ENCODE measurements around the gene DNAJC12.
"Not testable (repeated sequence)": the region's sequence is repeated elsewhere in the genome, so short reads cannot be mapped to it uniquely, and the experiment has no call there.

The DNAJC12 gene

DNA sequence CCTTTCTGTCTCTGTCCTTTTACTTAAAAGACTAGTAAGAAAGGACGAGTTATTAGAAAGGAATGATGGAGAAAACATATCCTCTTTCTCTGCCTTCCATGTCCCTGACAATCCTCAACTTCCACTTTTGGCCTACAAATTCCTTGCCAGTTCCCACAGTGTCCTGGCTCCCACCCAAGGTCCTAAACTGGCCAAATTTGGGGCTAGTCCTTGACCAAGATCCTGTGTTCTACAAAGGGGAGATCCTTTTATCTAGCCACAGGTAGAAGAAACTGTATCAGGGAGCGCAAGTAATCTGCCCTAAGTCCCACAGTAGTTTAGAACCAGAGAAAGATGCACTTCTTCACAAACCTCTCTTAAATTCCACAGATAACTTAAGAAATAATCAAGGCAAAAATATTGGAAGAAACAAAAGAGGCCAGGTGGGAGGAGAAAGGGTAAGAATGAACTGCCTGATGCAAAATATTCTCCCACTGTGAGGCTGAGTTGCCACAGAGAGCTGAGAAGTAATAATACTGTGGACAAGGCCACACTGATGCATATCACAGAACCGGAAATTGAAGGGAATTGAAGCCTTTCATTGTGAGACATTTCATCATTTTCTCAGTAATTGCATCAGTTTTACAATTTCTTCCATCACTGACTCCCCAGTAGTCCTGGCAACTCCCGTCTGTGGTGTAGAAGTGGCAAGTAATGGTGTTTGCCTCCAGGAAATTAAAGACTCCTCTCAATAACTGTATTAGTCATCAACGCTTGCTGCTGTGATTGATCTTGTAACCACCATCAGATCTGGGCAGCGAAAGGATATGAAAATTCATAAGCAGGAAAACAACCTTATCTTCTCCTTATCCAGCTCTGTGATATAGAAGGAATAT is 47.2 kb downstream of the DNAJC12 start:
- DNase-seq = peak; percentile 58

DNA sequence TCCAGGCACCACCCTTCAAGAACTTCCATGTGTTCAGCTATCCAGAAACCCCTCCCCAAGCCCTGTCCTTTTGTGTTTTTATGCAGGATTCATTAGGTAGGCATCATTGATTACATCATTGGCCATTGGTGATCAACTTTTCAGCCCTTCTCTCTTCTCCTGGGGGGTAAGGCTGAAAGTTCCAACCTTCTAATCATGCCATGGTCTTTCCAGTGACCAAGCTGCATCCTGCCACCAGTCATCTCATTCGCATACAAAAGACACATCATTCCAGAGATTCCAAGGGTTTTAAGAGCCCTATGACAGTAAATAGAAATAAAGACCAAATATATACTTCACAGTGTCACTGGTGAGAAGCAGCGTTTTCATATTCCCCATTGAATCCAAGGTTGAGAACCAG is 48.2 kb downstream of the DNAJC12 start:
- DNase-seq = no peak

DNA sequence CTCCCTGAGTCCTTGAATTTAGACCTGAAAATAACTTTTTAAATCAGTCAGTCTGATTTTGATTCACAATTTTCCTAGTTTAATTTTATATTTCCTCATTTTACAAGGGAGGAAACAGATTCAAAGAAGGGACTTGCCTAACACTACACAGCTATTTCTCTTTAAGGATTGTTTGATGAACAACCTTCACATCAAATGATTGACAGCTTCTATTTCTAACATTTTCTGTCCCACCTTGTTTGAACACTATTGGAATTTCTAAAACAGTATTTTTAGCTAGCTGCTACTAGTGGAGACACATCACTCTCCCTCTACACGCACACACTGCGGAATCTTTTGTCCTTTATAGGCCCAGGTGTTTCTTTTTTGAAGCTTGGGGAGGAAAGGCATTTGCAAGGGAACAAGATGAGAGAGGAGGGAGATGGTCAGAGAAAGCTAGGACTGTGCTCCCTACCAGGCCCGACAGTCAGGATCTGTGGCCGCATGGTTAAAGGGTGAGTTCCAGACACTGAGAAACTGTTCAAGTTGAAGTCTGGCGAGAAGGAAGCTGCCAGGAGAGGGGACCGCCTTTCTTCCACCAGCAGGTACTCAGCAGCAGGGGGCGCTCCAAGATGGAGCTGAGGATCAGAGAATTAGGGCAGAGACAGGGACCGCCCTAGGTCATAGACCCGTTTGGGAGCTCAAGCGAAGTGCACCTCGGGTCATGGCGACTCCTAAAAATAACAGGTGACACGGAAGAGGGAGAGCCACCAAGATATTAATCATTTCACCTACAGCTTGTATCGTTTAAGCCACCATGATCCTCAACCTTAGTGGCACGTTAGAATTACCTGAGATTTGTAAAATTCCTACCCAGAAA is 49.7 kb downstream of the DNAJC12 start:
- peak; percentile 90 for DNase-seq

DNA sequence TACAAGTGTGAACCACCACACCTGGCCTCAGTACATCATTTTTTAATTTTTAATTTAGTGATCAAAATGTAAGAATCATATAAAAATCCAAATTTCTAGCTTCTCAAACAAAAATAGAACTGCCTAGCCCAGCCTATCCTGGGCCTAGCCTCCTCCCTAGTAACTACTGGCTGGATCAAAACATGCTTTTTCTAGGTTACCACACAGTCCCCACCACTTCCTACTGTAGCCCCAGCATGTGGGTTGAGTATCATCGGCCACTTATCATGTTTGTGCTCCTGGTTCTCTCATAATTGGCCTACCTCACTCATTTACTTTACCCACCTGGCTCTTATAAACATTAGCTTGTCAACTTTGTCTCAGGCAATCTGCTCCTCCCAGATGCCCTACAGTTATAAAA is 52.9 kb downstream of the DNAJC12 start:
- DNase-seq = peak; percentile 63

DNA sequence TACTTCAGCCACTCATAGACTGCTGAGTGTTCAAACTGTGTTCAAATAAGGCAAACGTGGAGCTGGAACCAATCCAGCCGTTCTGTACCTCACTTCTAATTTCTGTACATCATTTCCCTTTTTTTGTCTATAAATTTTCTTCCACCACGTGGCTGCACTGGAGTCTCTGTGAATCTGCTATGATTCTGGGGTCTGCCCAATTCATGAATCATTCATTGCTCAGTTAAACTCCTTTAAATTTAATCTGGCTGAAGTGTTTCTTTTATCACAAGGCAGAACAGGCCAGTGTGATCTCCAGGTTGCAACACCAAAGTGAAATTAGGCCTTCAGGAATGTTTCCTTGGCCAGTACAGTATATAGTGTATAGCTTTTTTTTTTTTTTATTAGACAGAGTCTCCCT is 53.5 kb downstream of the DNAJC12 start:
- no peak for DNase-seq

DNA sequence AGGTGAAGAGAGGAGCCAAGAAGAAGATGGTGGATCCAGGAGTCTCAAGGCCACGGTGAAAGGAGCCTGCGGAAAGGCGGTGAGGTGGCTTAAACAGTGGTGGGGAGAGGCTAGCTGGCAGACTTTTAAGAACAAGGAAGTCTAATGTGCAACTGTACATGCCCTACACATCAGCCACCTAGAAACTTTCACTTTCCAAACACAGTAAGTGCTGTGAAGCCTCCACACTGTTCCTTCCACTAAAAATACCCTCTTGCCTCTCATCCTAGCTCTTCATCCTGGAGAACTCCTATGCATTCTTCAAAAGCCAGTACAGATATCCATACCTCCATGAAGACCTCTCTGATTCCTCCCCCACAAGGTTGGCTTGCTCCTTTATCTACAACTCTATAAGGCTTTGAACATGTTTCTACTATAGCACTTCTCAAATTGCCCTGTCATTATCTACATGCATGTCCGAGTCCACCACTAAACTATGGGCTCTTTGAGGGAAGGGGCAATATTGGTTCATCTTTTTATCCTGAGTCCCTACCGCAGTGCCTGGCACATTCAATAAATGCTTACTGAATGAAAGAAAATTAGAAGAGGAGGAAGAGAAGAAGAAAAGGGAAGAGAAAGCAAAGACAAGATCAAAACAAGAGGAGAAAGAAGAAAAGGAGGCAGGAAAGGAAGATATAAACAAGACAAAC is 54.2 kb downstream of the DNAJC12 start:
- no peak for DNase-seq

DNA sequence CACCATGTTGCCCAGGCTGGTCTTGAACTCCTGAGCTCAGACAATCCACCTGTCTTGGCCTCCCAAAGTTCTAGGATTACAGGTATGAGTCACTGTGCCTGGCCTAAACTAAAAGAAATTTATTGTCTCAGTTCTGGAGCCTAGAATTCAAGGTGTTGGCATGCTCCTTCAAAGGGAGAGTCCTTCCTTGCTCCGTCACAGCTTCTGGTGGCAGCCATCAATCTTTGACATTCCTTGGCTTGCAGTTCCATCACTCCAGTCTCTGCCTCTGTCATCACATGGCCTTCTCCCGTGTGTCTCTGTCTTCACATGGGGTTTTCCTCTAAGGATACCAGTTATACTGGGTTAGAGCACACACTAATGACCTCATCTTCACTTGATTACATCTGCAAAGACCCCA is 55.5 kb downstream of the DNAJC12 start:
- no peak for DNase-seq

DNA sequence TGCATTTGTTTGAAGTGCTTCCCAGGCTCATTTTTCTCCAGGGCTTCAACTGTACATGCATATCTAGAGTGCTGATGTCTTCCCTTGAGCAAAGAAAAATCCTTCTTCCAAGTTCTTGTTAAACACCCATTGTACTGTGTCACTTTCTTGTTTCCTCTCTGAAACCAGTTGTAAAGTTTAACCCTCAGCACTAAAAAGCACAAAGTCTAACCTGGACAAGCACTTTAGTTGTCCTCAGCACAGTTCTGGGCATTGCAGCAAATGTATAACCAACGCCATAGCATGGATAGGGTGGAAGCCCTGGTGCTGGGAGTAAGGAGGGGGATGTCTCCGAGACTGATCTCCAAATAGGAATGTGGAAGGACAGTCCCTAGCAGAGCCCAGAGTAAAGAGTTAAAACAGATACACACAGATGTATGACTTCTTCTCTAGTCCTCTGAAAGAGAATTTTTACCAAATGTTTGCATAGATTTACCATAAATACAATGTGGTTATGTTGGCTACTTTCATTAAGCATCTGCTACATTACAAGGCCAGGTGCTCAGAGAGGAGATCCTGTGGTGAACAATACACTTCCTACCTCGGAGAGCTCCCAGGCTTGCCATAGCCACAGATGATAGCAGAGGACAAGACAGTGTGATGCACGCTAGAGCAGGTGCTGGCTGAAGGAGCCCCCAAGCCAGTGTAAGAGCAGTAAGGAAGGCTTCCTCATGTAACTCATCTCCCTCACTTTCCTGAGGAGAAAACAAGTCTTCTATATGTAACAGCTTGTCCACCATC is 57.0 kb downstream of the DNAJC12 start:
- DNase-seq = no peak

DNA sequence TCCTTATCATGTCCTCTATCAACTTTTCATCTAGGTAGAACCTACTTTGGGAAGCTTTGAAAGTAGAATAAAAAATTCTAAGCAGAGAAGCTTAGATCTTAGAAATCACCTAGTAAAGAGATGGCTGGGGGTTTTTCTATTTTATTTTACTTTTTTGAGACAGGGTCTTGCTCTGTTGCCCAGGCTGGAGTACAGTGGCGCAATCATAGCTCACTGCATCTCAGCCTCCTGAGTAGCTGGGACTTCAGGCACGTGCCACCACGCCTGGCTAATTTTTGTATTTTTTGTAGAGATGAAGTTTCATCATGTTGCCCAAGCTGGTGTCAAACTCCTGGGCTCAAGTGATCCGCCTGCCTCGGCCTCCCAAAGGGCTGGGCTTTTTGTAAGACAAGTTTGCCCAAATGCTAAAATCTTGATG is 57.8 kb downstream of the DNAJC12 start:
- not testable (repeated sequence) for DNase-seq

DNA sequence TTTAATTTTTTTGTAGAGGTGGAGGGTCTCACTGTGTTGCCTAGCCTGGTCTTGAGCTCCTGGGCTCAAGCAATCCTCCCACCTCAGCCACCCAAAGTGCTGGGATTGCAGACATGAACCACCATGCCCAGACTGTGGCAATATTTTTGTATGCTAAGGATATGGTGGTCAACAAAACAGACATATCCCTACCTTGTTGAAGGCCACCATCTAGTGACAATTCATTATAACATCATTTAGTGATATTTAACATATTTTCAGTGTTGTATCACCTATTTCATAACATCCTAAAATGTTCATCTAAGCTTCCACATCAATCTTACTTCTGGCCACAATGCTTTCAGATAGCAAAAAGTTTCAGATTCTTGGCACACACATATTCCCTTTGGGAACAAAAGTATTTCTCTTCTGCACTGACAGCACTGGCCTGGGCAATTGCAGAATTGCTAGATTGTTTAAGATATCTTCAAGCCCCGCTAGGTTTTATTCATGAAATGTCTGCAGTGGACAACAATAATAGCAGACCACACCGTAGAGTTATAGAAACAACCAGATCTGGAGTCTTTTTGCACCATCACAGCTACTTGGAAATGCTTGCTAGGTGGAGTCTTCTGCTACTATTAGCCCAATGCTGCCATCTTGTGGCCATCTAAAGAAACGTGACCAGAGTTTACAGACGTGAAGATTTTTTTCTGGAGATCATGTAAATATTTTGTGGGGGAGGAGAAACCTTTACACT is 58.4 kb downstream of the DNAJC12 start:
- peak; percentile 89 for DNase-seq

DNA sequence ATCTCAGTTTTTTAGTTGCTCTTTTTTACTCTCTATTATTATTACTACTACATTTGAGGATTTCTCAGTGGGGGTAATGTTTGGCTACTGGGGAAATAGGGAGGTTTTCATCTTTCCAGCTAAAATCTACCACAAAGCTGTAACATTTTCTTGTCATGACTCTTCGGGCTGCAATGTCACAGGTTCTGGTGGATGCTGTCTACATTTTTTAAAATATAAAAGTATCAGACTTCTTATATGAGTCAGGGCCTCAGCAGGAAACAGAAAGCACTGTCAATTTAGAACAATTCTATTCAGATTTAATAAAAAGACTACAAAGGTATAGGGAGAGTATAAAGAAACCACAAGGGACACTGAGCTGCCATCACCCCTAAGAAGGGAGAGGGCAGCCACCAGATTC is 61.6 kb downstream of the DNAJC12 start:
- DNase-seq = no peak

DNA sequence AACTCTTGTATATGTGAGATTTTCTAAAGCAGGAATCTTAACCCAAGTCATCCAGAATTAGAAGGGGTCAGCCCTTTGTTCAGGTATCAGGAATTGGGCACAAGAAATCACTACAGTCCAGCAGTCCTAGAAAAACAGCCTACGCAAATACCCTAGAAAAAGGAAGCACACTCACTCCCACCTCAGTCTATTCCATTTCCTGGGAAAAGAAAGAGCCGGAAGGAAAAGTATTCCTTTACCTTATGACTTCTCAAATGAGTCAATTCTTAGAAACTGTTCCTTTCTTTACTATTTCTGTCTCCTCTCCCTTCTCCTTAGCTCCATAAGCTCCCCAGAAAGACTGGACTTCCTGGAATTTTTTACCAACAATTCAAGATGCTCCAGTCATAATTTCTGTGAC is 62.7 kb downstream of the DNAJC12 start:
- DNase-seq = no peak

DNA sequence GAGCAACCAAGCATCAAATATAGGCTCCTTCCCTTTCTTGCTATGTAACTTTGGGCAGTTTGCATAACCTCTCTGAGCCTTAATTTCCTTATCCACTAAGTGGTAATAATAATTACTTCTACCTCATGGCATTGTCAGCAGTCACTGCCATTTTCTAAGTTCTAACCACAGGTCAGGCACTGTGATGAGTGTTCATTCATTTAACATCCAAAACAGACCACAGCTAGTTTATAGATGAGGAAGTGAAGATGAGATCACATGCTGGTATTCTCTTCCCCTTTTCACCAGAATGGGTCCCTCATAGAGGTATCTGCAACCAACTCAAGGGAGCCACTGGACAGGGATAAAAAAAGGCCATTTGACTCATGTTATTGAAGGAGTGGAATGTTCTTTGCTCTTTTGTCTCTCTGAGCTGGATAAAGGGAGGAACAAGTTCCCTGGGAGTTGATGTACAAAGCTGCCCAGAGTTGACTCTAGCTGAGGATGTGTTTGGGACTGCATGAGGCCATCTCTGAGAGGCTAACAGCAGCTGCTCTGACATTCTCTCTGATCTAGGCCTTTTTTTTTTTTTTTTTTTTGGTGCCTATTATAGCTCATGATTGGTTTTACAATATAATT is 65.0 kb downstream of the DNAJC12 start:
- DNase-seq = no peak

DNA sequence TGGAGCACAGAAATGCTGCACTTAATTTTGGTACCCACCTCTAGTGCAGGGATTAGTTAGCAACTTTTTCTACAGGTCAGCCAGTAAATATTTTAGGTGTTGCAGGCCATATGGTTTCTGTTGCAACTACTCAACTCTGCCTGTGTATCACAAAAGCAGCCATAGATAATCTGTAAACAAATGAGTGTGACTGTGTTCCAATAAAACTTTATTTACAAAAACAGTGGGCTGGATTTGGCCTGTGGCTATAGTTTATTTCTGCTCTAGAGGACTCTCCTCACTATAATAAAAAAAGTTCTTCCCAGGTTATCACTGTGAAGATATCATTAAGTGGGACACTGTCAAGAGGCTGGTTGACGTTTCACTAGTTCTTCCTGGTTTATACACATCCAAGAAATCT is 65.8 kb downstream of the DNAJC12 start:
- no peak for DNase-seq

DNA sequence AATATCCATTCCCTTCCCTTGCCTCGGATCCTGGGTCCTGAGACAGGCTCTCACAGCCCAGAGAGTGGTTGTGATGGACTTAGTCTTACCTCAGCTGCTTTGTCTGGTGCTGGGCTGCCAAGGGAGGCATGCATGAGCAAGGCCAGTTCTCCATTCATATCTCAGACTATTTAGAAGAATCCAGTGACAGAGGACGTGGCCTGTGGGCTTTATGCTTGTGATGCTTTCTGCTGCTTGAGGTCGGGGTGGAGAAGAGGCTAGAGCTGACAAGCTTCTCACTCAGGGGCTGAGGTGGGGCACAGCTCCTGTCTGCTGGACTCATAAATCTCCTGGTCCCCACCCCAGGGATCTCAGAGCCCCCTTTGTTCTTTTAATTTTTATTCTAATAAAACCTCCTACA is 66.8 kb downstream of the DNAJC12 start:
- no peak for DNase-seq

DNA sequence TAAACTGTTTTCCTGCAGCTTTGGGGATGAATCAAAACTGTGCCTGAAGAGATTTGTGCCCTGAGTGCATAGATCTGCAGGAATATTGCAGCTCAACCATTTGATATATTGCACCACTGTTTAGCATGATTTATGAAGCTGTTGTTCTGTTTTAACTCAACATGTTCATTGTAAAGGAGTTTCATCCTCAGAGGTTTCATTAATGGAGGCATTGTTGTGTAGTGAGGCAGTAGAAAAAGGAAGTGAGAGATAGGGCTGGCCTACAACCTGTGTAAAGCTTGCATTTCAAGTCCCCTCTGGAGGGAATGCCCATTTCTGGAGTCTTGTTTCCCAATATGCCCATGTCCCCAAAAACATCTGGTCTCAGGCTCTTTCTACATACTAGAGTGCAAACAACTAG is 67.5 kb downstream of the DNAJC12 start:
- no peak for DNase-seq

DNA sequence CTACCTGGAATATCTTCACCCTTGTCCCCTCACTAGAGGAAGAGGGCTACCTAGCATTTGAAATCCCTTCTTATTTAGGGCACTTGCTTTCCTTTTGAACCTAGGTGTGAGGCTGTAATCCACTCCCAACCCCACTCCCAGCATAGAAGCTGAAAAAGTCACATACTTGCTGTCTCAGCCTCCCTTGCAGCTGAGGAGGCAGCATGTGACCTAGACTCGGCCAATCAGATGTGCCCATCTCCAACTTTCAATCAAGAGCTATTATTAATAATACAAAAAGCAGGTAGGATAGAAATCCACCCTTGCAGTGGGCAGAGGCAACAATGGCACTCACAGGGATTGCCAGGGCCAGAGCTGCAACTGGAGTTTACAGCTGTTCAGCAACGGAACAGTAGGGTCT is 70.7 kb downstream of the DNAJC12 start:
- no peak for DNase-seq

DNA sequence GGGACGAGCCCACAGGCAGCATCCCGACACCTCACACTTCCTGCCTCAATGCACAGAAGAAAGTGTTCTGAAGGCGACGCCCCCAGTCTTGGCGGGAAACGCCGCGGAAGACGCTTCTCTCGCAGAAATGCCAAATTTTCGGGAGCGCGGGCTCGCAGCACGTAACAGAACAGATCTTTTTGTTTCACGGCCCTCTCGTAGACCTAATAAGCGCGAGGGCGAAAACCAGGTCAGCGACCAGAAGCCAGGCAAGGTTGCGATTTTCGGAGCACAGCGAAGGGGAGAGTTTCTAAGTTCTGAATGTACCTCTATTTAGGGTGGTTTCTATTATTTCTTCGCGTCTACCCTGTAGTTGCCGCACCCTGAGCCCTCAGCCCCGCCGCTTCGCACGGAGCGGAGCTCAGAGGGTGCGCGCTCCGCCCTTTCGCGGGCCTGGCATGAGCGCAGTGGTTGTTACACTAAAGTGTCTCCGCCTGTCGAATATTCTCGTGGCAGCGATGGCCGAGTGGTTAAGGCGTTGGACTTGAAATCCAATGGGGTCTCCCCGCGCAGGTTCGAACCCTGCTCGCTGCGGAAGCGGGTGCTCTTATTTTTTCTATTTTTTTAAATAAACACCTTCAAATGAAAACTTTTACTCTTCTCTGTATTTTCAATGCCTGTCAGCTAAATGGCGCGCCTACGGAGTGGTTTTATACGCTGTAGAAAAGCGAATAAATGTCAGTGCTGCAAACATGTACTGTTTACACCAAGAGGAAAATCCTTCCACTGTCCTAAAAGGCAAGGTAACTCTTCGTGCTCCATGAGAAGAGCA is 73.8 kb downstream of the DNAJC12 start:
- peak; percentile 95 for DNase-seq

DNA sequence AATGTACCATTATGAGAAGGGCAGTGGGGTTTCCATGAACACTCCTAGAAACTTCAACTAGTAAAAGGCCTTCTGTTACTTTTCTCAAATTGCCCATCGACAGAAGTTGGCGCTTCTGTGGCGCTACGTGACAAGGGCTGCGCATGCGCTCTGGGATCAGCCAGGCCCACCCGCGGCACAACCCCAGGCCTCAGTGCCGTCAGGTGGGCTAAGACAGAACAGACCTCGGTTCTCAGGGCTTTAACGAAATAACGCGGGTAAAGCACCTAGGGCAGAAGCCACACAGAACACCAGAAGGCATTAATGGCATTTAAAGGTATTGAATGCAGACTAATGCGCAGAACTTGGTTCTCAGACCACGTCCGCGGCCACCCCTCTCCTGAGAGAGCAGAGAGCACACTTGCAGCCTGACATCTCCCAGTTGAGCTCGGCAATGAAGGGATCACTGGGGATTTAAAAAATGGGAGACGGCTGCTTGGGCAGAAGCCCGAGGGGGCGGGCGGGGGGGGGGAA is 74.4 kb downstream of the DNAJC12 start:
- DNase-seq = peak; percentile 91

DNA sequence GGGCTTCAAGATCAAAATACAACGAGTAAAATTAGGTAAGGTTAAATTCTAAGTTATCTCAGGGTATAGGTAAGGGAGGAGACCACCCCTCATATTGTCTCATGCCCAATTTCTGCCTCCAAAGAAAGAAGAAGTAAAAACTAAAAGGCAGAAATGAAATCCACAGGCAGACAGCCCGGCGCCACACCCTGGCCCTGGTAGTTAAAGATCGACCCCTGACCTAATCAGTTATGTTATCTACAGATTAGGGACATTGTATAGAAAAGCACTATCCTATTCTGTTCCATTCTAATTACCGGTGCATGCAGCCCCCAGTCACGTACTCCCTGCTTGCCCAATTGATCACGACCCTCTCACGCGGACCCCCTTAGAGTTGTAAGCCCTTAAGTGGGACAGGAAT is 75.4 kb downstream of the DNAJC12 start:
- not testable (repeated sequence) for DNase-seq
